A673 (cell line): ENCODE measurements around the gene RIT1. TPM values are rescaled to one million over a fixed set of nuclear protein-coding genes. Genes with fewer than 3 reads are reported as not detected.
"Not testable (repeated sequence)": the region's sequence is repeated elsewhere in the genome, so short reads cannot be mapped to it uniquely, and the experiment has no call there.

Experiments
- BruUV-seq: library from RNA; stranded (reverse); fragments of 400-500 nt; replicated peaks from 2 replicates; lab custom pipeline; 2021; lab: Mats Ljungman, UMichigan
- CTCF ChIA-PET: fragments of 300-600 bp; sonication (Branson Sonifier 250); formaldehyde crosslinking; loops from one replicate; lab custom pipeline; 2022; ENCODE audit warnings: antibody characterized with exemption; lab: Charles Lee
- POLR2A ChIA-PET: fragments of 300-600 bp; sonication (Branson Sonifier 250); formaldehyde crosslinking; loops from one replicate; lab custom pipeline; 2022; ENCODE audit warnings: antibody characterized with exemption; ENCODE audit not compliant: low non-redundant PET; lab: Charles Lee
- DNase-seq: peaks from one replicate; pipeline ENCODE4 v3.0.0-alpha.2; 2015; ENCODE audit warnings: low spot score
- H3K27ac ChIP-seq: fragments of 200-600 bp; sonication (generic); 2 replicates; pipeline ENCODE4 v1.5.1; 2016; ENCODE audit warnings: mixed run types, low read depth, mild to moderate bottlenecking, mixed read lengths, antibody characterized with exemption, low read length; ENCODE audit not compliant: poor library complexity, severe bottlenecking
- H3K27me3 ChIP-seq: fragments of 200-600 bp; sonication (generic); replicated peaks from 2 replicates; pipeline ENCODE4 v1.6.1; 2017; ENCODE audit warnings: mixed run types, low read depth, mild to moderate bottlenecking, mixed read lengths, antibody characterized with exemption, low read length; ENCODE audit not compliant: insufficient read depth, poor library complexity
- H3K36me3 ChIP-seq: fragments of 200-600 bp; sonication (generic); 2 replicates; pipeline ENCODE4 v1.6.1; 2016; ENCODE audit warnings: mixed run types, mild to moderate bottlenecking, mixed read lengths, antibody characterized with exemption, low read length; ENCODE audit not compliant: insufficient read depth, poor library complexity, severe bottlenecking
- H3K4me1 ChIP-seq: fragments of 200-600 bp; sonication (generic); 2 replicates; pipeline ENCODE4 v1.6.1; 2017; ENCODE audit warnings: mixed run types, mild to moderate bottlenecking, mixed read lengths, antibody characterized with exemption, low read length; ENCODE audit not compliant: insufficient read depth, poor library complexity, severe bottlenecking
- H3K4me3 ChIP-seq: fragments of 200-600 bp; sonication (generic); 2 replicates; pipeline ENCODE4 v1.5.1; 2016; ENCODE audit warnings: low read depth, mixed run types, mild to moderate bottlenecking, mixed read lengths, low read length; ENCODE audit not compliant: poor library complexity, severe bottlenecking
- H3K9me3 ChIP-seq: fragments of 200-600 bp; sonication (generic); 2 replicates; pipeline ENCODE4 v1.6.1; 2016; ENCODE audit warnings: mixed run types, low read depth, mild to moderate bottlenecking, mixed read lengths, antibody characterized with exemption, low read length; ENCODE audit not compliant: poor library complexity, severe bottlenecking
- EZH2 ChIP-seq: fragments of 200-600 bp; sonication (generic); IDR thresholded peaks from 2 replicates; pipeline ENCODE4 v1.6.1; 2017; ENCODE audit warnings: borderline replicate concordance, low read depth, mild to moderate bottlenecking, mixed read lengths, antibody characterized with exemption, low read length; ENCODE audit not compliant: poor library complexity, severe bottlenecking
- intact Hi-C: fragments of 100-400 bp; cut with micrococcal nuclease; formaldehyde crosslinking; loops from one replicate; pipeline ENCODE4 v1.10.0; 2022; ENCODE audit not compliant: unreplicated experiment
- total RNA-seq: library from RNA; stranded (reverse); gene quantifications from 2 replicates; pipeline ENCODE4 v1.2.3, GENCODE V29; 2021
- TF ChIP-seq, protein P1 (sequence below): fragments of 300-800, 200-600 bp; sonication (generic); conservative IDR thresholded peaks from 2 replicates; pipeline ENCODE4 v1.5.1; 2017; ENCODE audit warnings: low read depth, mild to moderate bottlenecking, antibody characterized with exemption, low read length, moderate library complexity, mixed read lengths

Gene RIT1
- total RNA-seq, 1 experiment from 2014 or later: 27.5 TPM

DNA sequence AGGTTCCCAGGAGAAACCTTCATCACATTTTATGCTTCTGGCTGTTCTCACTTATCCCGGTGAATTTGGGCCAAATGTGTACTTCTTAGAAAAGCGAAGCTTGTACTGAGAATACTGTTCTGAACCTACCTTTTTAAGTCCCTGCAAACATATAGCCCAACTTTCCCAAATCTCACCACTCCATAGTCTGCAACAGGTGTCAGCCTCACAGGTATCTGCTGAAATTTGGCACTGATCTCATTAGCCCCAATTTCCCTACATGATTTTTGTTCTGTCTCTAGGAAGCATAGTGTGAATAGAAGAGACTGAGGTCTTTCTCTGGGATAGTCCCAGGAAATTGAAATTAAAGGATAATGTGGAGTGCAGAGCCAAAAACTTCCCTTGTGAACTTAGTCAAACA lies 11.5 kb downstream of the RIT1 start:
- no peak overlapping the region for H3K27ac ChIP-seq
- H3K9me3 ChIP-seq: no peaks in the 10 kb centered on the region
- TF ChIP-seq, protein P1, sequence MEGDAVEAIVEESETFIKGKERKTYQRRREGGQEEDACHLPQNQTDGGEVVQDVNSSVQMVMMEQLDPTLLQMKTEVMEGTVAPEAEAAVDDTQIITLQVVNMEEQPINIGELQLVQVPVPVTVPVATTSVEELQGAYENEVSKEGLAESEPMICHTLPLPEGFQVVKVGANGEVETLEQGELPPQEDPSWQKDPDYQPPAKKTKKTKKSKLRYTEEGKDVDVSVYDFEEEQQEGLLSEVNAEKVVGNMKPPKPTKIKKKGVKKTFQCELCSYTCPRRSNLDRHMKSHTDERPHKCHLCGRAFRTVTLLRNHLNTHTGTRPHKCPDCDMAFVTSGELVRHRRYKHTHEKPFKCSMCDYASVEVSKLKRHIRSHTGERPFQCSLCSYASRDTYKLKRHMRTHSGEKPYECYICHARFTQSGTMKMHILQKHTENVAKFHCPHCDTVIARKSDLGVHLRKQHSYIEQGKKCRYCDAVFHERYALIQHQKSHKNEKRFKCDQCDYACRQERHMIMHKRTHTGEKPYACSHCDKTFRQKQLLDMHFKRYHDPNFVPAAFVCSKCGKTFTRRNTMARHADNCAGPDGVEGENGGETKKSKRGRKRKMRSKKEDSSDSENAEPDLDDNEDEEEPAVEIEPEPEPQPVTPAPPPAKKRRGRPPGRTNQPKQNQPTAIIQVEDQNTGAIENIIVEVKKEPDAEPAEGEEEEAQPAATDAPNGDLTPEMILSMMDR: no peak
- TF ChIP-seq EZH2: no peak
- H3K36me3 ChIP-seq: peaks cover 55% of the 10 kb centered on the region
- no peak overlapping the region for H3K4me3 ChIP-seq
- no peaks in the 10 kb centered on the region for H3K27me3 ChIP-seq
- no peak for DNase-seq
- CTCF ChIA-PET: no interaction called here
- no TSS peak for BruUV-seq
- intact Hi-C loops: no loop called here
- peaks cover 4% of the 10 kb centered on the region for H3K4me1 ChIP-seq
- POLR2A ChIA-PET: no interaction called here

DNA sequence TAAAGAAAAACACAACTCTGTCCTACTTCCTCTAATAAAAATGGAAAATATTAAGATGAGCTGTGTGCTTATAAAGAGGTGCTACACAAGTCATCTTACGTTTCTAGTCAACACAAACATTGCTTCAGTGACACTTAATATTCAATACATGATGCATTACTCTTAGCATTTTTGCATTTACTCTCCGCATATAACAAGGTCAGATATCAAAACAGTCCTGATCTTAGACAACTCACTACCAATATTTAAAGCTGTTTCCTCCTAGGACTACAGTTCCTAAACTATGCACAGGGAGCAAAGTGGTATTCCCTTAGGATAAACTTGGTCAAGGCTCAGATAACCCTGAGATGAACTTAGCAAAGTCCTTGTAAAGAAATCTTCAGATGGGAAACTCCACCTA lies 12.3 kb downstream of the RIT1 start:
- no TSS peak for BruUV-seq
- H3K27me3 ChIP-seq: no peaks in the 10 kb centered on the region
- peak overlapping the region; percentile 53 for H3K27ac ChIP-seq
- ChIA-PET POLR2A (no interaction called here), CTCF (no interaction called here)
- no peak for DNase-seq
- no peaks in the 10 kb centered on the region for H3K9me3 ChIP-seq
- TF ChIP-seq, protein P1: no peak
- TF ChIP-seq EZH2: no peak
- peaks cover 47% of the 10 kb centered on the region for H3K36me3 ChIP-seq
- no peak overlapping the region for H3K4me3 ChIP-seq
- intact Hi-C loops: no loop called here
- H3K4me1 ChIP-seq: peaks cover 7% of the 10 kb centered on the region

DNA sequence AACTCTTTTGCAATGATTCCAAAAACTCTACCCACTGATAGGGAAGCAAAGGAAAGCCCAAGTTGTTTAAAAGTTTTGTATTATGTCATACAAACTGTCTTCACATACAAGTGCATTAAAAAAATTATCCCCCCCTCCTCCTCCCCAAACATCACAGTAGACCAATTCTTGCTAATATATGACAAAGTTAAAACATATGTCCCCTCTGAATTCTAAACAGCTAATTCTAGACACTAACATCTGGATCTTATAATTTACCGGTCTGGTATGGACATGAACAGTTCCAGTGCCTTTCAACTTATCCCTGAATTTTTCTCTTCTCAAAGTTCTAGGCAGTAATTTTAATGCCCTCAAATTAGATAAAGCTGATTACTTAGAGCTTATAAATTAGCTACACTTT lies 13.4 kb downstream of the RIT1 start:
- intact Hi-C loops: no loop called here
- Histone ChIP-seq H3K36me3 (peaks cover 39% of the 10 kb centered on the region), H3K9me3 (no peaks in the 10 kb centered on the region), H3K27me3 (no peaks in the 10 kb centered on the region), H3K27ac (no peak overlapping the region), H3K4me3 (no peak overlapping the region), H3K4me1 (peaks cover 18% of the 10 kb centered on the region)
- ChIA-PET CTCF (interaction anchor here (0.5 kb wide), 1 partner anchor 130 kb away, joined by 3 read pairs; no protein-coding TSS in a partner anchor), POLR2A (no interaction called here)
- BruUV-seq: no TSS peak
- TF ChIP-seq, protein P1: no peak
- no peak for TF ChIP-seq EZH2
- peak; percentile 12 for DNase-seq

DNA sequence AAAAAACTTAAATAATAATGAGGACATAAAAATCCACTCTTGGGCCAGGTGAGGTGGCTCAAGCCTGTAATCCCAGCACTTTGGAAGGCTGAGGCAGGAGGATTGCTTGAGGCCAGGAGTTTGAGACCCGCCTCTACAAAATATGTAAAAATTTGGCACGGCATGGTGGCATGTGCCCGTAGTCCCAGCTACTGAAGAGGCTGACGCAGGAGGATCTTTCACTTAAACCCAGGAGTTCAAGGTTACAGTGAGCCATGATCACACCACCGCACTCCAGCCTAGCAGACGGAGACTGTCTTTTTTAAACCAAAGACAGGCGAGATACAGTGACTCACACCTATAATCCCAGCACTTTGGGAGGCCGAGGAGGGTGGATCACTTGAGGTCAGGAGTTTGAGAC lies 14.7 kb downstream of the RIT1 start:
- peaks cover 36% of the 10 kb centered on the region for H3K36me3 ChIP-seq
- H3K27ac ChIP-seq, DNase-seq, BruUV-seq, POLR2A ChIA-PET, H3K9me3 ChIP-seq, CTCF ChIA-PET, H3K4me3 ChIP-seq, intact Hi-C loops, H3K27me3 ChIP-seq: not testable (repeated sequence)
- peaks cover 18% of the 10 kb centered on the region for H3K4me1 ChIP-seq

DNA sequence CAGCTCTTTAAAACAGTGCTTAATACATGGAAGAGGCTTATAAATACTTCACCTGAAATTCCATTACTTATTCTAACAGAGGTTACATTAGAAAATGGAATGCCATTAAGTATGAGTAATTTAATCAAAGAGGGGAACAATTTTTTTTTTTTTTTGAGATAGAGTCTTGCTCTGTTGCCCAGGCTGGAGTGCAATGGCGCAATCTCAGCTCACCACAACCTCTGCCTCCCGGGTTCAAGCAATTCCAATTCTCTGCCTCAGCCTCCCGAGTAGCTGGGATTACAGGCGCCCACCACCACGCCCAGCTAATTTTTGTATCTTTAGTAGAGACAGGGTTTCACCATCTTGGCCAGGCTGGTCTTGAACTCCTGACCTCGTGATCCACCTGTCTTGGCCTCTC lies 15.5 kb downstream of the RIT1 start:
- POLR2A ChIA-PET: interaction anchor here (0.6 kb wide), 1 partner anchor 65 kb away, joined by 3 read pairs; no protein-coding TSS in a partner anchor
- CTCF ChIA-PET, H3K9me3 ChIP-seq, H3K4me3 ChIP-seq, intact Hi-C loops, BruUV-seq, H3K27ac ChIP-seq, DNase-seq, H3K27me3 ChIP-seq: not testable (repeated sequence)
- H3K36me3 ChIP-seq: peaks cover 27% of the 10 kb centered on the region
- peaks cover 18% of the 10 kb centered on the region for H3K4me1 ChIP-seq
